Lower leg skin (tissue), 3 donors: ENCODE results near the gene KLHL15.

Experiments used
- POLR2A ChIP-seq, 2 donors: fragments of 450-650 bp; IDR thresholded peaks; one replicate each; pipeline ENCODE4 v1.6.1; 2016 to 2017; ENCODE audit warnings: antibody characterized with exemption in 2 of 2, mild to moderate bottlenecking in 1 of 2, moderate library complexity in 1 of 2
- TF ChIP-seq, protein P1 (sequence below), 3 donors: fragments of 450-650 bp; IDR thresholded peaks; one replicate each; pipeline ENCODE4 v1.5.1; 2016; ENCODE audit warnings: antibody characterized with exemption in 3 of 3, mild to moderate bottlenecking in 3 of 3, moderate library complexity in 2 of 3

DNA sequence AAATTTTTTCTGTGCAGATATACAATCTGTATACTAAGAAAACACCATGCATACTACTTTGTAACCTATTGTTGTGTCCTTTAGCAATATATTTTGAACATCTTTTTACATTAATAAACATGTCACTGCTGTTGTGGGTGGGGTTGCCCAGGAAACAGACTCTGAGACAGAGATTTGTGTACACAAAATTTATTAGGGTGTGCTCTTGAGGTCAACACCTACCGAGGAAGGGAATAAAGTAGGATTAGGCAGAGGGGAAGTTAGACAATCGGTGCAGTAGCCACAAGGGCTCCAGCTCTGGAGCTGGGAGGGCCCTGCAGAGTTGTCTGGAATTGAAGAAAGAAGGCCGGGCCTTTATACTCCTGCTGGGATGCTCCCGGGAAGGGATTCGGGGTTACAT is 62.8 kb downstream of the KLHL15 start:
- TF ChIP-seq, protein P1, sequence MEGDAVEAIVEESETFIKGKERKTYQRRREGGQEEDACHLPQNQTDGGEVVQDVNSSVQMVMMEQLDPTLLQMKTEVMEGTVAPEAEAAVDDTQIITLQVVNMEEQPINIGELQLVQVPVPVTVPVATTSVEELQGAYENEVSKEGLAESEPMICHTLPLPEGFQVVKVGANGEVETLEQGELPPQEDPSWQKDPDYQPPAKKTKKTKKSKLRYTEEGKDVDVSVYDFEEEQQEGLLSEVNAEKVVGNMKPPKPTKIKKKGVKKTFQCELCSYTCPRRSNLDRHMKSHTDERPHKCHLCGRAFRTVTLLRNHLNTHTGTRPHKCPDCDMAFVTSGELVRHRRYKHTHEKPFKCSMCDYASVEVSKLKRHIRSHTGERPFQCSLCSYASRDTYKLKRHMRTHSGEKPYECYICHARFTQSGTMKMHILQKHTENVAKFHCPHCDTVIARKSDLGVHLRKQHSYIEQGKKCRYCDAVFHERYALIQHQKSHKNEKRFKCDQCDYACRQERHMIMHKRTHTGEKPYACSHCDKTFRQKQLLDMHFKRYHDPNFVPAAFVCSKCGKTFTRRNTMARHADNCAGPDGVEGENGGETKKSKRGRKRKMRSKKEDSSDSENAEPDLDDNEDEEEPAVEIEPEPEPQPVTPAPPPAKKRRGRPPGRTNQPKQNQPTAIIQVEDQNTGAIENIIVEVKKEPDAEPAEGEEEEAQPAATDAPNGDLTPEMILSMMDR (IDR thresholded peaks at IDR 0.05): no peak
- no peak for TF ChIP-seq POLR2A (IDR thresholded peaks at IDR 0.05)
